ENCODE measurements around the gene RFPL4A.
"Not testable (repeated sequence)": the region's sequence is repeated elsewhere in the genome, so short reads cannot be mapped to it uniquely, and the experiment has no call there.

Gene RFPL4A

DNA sequence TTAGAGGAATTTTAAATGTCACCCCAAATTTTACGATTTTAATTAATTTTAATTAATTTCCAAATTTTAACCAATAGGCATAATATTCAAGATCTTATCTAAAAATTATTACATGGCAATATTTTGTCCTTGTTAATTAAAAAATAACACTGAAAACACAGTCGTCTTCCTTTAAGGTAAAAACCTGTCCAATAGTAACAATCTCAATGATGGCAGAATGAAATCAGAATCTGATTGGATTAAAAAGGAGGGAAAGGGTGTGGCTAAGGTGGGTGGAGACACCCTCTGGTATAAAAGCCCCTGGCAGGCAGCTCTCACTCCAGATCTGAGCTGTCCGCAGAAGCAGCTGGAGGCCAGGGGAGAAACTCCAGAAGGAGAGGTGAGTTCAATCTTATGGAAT is at the start of gene RFPL4A:
RFPL4A (plus strand) TSS at position 301 of the 400 bp plus-strand sequence. CDS start 2,704 bp downstream, outside the sequence.
- not testable (repeated sequence) for DNase-seq (ENCODE audit: low read depth in 2 of 2)

DNA sequence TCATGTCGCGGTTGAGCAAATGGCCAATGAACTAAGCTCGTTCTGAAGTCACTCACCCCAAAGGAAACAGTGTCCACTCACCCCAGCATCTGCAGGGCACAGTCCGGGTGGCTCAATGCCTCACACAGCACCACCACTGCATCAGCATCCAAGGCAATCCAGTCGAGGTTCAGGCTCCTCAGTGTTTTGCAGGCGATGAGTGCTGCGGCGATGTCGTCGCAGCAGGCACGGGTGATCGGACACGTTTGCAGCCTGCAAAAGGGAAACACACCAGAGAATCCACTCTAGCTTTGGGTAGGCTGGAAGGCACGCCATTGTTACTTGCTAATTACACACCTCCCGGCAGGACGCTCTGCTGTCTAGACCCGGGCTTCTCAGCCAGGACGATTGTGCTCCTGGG is 47.2 kb upstream of the RFPL4A start:
- DNase-seq (ENCODE audit: low read depth in 2 of 2): no peak

DNA sequence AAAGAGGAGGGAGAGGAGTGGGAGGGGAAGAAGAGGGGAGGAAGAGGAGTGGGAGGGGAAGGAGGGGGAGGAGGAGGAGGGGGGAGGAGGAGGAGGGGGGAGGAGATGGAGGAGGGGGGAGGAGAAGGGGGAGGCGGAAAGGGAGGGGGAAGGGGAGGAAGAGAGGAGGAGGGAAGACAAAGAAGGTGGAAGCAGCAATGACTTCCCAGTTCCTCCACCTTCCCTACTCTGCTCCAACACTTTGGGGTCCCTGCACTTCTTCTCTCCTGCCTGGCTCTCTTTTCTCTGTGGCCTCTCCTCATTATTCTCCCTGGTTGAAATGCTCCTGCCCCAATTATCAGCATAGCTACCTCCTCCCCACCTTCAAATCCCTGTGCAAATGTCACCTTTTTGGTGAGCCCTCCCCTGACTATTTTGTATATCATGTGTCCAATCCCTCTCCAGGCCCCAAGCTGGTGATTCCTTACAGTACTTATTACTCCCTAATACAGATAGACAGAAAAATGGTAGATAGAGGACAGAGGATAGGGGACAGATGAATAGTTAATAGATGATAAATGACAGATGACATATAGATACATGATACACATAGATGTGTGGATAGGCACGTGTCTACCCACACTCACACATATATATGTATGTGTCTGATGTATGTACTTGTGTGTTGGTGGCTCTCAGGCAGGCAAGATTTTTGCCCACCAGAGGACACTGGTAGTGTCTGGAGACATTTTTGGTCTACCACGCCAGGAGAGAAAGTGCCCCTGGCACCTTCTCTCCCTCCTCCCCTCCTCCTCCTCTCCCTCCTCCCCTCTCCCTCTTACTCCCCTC is 45.9 kb upstream of the RFPL4A start:
- no peak for DNase-seq (ENCODE audit: low read depth in 2 of 2)

DNA sequence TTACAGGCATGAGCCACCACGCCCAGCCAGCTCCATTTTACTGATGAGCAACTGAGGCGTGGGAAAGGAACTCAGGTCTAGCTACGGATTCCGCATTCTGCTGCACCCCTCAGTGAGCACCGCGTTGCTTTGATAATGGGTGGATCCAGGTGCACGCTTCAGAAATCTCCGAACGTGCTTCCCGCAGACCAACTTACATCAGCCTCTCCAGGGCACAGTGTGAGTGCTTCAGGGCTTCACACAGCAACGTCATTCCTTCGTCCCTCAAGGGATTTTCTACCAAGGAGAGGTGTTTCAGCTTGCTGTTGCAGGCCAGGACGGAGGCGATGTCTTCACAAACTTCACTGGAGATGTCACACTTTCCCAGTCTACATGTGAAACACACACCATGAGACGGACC is 42.4 kb upstream of the RFPL4A start:
- DNase-seq (ENCODE audit: low read depth in 2 of 2): no peak

DNA sequence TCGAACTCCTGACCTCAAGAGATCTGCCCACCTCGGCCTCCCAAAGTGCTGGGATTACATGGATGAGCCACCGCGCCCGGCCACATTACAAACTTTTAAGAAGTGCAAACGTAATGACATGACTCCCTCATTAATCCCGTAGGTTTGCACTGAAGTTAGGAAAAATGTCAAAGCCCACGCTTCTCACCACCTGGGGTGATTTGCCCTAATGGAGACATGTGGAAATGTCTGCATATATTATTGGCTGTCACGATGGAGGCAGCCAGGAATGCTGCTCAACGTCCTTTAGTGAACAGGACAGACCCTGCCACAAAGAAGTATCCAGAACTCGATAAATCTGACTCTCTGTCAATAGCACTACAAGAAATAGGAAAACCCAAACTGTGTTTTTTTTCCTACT is 41.6 kb upstream of the RFPL4A start:
- DNase-seq (ENCODE audit: low read depth in 2 of 2): no peak

DNA sequence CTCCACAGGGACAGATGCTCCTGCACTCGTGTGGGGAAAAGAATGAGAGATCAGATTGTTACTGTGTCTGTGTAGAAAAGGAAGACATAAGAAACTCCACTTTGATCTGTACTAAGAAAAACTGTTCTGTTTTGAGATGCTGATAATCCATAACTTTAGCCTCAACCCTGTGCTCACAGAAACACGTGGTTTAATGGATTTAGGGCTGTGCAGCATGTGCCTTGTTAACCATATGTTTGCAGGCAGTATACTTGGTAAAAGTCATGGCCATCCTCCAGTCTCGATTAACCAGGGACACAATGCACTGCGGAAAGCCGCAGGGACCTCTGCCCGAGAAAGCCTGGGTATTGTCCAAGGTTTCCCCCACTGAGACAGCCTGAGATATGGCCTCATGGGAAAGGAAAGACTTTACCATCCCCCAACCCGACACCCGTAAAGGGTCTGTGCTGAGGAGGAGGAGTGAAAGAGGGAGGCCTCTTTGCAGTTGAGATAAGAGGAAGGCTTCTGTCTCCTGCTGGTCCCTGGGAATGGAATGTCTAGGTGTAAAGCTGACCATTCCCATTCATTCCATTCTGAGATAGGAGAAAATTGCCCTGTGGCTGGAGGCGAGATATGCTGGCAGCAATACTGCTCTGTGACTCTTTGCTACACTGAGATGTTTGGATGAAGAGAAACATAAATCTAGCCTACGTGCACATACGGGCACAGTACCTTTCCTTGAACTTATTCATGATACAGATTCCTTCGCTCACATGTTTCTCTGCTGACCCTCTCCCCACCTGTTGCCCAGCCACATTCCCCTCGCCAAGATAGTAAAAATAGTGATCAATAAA is 40.8 kb upstream of the RFPL4A start:
- DNase-seq (ENCODE audit: low read depth in 2 of 2): not testable (repeated sequence)

DNA sequence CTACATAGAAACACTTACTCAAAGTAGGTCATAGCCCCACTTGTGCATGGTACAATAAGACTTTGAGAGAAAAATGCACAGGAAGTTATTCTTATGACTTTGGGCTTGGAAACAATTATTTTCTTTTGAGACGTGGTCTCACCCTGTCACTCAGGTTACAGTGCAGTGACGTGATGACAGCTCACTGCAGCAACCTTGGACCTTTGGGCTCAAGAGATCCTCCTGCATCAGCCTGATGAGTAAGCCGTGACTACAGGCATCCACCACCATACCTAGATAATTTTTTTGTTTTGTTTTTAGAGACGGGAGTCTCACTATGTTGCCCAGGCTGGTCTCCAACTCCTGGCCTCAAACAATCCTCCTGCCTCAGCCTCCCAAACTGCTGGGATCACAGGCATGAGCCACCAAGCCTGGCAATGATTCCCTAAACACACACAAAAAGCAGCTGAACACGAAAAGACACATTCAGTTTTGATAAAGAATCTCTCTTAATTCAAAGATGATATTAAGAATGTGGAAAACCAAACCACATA is 38.6 kb upstream of the RFPL4A start:
- DNase-seq (ENCODE audit: low read depth in 2 of 2): no peak

DNA sequence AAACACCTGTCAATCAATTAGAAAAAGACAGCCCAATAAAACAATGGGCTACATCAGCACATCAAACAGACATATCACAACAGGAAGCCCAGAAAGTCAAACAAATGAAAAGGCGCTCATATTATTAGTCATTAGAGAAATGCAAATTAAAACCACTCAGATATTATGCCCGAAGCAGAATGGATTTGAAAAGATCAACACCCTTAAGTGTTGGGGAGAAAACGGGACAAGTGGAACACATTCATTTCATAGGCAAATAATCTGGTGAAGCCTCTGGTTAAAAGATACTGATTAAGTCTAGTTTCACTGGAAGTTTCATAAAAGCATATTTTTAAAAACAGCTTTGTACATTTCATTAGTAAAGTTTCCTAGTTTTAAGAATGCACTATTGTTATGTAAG is 38.1 kb upstream of the RFPL4A start:
- DNase-seq (ENCODE audit: low read depth in 2 of 2): no peak

DNA sequence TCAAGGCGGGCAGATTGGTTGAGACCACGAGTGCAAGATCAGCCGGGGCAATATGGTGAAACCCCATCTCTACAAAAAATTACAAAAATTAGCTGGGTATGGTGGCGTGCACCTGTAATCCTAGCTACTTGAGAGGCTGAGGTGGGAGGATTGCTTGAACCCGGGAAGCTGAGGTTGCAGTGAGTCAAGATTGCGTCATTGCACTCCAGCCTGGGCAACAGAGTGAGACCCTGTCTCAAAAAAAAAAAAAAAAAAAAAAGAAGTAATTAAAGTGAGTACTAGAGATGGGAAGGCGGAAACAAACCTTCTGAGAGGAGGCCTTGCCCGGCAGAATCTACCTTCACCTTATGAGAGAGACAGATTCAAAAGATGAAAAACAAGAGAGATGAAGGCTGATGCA is 35.4 kb upstream of the RFPL4A start:
- no peak for DNase-seq (ENCODE audit: low read depth in 2 of 2)

DNA sequence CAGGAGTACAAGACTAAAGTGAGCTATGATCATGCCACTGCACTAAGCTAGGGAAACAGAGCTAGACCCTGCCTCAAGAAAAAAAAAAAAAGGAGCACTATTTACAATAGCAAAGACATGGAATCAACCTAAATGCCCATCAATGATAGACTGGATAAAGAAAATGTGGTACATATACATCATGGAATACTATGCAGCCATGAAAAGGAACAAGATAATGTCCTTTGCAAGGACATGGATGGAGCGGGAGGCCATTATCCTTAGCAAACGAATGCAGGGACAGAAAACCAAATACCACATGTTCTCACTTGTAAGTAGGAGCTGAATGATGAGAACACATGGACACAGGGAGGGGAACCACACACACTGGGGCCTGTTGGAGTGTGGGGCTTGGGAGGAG is 28.5 kb upstream of the RFPL4A start:
- DNase-seq (ENCODE audit: low read depth in 2 of 2): not testable (repeated sequence)

DNA sequence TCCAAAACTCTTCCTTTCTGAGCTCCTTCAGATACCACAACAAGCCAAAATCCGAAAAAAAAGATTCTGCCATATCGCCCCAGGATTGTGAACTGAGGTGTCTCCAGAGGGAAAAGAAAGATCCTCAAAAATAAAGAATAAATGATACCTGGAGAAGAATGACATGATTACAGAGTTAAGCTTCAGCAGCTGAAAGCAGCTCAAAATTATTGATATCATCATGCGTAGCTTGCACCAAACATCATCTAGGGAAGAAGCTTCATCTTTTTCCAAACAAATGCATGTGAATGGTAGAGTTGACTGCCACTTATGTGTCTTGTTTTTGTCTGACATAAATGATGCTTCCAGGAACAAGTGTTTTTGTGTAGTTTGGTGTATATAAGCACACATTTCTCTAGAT is 20.6 kb upstream of the RFPL4A start, which contains the start of gene NLRP9:
NLRP9 (minus strand) TSS at position 101 of the 400 bp plus-strand sequence; CDS start at position 73, 28 bp downstream.
- DNase-seq (ENCODE audit: low read depth in 2 of 2): no peak

DNA sequence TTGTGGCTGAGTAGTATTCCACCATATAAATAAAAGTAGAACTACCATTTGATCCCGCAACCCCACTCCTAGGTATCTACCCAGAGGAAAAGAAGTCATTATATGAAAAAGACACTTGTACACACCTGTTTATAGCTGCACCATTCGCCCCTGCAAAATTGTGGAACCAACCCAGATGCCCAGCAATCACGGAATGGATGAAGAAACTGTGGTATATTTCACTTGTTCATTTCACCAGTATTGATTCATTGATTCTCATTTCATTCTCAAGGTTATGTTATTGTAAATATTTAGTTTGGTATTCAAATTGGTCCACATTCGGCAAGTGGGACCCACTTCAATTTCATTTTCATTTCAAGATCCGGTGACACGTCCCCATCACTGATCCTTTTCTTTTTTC is 8.2 kb upstream of the RFPL4A start:
- no peak for DNase-seq (ENCODE audit: low read depth in 2 of 2)

DNA sequence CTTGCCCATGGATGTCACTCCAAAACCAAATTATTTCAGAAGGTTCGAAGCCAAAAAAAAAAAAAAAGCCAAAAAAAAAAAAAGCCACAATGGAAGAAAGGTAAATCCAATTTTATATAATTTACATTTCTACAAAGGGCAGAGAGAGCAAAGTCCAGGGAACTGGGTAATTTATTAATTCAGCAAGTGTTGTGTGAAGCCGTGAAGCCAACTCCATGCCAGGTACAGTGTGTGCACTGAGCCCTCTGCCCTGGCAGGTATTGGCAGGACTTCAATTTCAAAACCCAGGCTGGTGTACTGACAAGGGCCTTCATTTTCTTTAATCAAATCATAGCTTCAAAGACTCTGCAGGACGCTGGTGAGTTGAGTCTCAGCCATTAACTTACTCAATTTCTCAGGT is 5.5 kb upstream of the RFPL4A start:
- DNase-seq (ENCODE audit: low read depth in 2 of 2): no peak

DNA sequence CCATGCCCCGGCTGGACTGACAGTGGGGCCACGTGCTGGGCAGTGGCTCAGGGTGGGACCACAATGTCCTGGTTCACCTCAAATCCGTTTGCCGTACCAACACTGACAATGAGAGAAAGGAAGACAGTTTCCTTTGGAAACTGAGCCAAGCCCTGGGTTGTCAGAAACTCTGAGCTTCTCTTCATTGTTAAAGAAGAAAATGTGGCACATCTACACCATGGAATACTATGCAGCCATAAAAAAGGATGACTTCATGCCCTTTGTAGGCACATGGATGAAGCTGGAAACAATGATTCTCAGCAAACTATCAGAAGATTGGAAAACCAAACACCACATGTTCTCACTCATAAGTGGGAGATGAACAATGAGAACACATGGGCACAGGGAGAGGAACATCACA is 2.1 kb upstream of the RFPL4A start:
- not testable (repeated sequence) for DNase-seq (ENCODE audit: low read depth in 2 of 2)

DNA sequence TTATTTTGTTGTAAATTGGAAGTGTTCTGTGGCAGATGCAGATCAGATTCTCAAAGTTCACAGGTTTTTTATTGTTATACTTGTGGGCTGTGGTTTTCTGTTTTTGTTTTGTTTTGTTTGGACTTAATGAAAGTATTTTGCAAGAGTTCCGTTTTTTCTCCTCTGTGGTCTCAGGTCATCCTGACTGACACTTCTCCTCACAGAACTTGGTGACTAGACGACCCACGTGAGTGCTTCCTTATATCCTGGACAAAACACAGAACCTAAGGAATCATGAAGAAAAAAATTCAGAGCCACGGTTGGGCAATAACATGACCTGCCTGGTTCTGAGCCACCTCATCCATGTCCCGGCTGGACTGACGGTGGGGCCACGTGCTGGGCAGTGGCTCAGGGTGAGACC is 7.6 kb downstream of the RFPL4A start:
- no peak for DNase-seq (ENCODE audit: low read depth in 2 of 2)

DNA sequence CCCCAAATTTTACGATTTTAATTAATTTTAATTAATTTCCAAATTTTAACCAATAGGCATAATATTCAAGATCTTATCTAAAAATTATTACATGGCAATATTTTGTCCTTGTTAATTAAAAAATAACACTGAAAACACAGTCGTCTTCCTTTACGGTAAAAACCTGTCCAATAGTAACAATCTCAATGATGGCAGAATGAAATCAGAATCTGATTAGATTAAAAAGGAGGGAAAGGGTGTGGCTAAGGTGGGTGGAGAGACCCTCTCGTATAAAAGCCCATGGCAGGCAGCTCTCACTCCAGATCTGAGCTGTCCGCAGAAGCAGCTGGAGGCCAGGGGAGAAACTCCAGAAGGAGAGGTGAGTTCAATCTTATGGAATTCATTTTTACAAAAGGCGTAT is 9.9 kb downstream of the RFPL4A start, which contains the start of gene RFPL4AL1:
RFPL4AL1 (plus strand) TSS at position 301 of the 400 bp plus-strand sequence. CDS start 2,687 bp downstream, outside the sequence.
- not testable (repeated sequence) for DNase-seq (ENCODE audit: low read depth in 2 of 2)

DNA sequence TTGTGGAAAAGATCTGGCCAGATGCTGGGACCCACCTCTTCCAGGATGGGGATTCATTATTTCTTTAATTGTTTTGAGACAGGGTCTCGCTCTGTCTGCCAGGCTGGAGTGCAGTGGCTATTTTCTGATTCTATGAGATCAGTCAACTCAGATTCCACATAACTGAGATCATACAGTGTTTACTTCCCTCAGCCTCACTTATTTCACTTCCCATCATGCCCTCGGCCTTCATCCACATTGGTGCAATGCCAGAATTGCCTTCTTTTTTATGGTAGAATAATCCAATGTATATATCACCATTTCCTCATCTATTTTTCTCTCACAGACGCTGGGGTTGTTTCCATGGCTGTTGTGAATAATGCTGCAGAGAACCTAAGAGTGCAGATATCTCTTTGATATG is 10.7 kb downstream of the RFPL4A start:
- DNase-seq (ENCODE audit: low read depth in 2 of 2): not testable (repeated sequence)

DNA sequence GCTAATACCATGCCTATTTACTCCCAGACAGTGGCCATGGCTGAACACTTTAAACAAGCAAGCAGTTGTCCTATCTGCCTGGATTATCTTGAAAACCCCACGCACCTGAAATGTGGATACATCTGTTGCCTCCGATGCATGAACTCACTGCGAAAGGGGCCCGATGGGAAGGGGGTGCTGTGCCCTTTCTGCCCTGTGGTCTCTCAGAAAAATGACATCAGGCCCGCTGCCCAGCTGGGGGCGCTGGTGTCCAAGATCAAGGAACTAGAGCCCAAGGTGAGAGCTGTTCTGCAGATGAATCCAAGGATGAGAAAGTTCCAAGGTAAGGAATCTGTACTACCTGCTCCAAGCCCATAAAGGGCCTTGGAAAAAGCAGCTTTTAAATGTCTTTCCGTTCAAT is 18.6 kb downstream of the RFPL4A start:
- no peak for DNase-seq (ENCODE audit: low read depth in 2 of 2)

DNA sequence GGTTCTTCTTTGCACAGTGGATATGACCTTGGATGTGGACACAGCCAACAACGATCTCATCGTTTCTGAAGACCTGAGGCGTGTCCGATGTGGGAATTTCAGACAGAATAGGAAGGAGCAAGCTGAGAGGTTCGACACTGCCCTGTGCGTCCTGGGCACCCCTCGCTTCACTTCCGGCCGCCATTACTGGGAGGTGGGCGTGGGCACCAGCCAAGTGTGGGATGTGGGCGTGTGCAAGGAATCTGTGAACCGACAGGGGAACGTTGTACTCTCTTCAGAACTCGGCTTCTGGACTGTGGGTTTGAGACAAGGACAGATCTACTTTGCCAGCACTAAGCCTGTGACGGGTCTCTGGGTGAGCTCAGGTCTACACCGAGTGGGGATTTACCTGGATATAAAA is 19.4 kb downstream of the RFPL4A start:
- no peak for DNase-seq (ENCODE audit: low read depth in 2 of 2)

DNA sequence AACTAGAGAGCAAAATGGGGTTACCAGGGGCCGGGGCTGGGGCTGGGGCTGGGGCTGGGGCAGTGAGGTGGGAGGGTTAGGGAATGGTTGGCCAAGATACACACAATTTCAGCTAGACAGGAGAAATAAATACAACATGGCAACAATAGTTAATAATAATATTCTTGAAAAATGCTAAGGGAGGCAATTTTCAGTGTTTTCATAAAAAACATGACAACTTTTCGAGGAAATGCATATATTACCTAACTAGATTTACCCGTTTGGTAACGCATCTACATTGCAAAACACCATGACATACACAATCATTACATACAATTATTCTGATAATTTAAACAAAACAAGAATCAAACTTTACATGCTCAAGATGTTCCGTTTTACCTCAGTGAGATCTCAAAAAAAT is 22.2 kb downstream of the RFPL4A start:
- DNase-seq (ENCODE audit: low read depth in 2 of 2): no peak

DNA sequence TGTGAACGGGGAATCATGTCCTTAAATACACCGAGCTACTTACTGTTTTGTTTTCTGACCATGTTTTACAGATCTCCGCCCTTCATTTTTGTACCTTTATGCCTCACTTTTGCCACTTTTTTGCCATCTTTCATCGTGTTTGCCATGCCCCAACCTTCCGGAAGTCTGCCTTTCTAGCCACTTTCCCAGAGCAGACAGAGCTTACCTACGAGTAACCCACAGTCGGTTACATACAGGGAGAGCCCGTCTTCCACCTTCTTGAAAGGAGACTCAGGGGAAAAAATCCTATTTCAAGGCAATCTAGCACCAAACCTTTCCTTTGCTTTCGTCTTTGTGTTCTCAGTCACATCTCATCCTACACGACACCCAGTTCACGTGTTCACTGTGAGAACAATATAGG is 36.1 kb downstream of the RFPL4A start:
- DNase-seq (ENCODE audit: low read depth in 2 of 2): no peak

DNA sequence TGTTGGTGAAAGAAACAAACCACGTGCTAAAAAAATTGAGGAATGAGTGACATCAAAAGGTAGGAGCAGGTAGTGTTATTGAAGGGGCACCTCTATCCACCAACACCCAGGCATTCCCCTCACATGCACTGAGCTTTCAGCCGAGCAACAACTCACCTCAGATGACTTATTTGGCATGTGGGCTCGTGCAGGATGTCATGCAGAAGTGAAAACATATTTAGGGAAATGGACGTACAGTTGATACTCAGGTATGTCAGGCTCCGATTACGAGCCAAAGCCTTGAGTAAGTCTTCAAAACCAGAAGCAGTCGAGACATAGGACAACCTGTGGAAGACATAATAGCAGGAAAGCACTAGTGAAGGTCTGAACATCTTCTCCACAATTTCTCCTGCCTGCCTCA is 42.5 kb downstream of the RFPL4A start:
- no peak for DNase-seq (ENCODE audit: low read depth in 2 of 2)
